ENCODE data around the gene RMRP. TPM values are rescaled to one million over a fixed set of nuclear protein-coding genes. Genes with fewer than 3 reads are reported as not detected.

Gene RMRP
- total and polyA plus RNA-seq, 9 of the 15 experiments (the other 6 are each of a cell fraction or from before 2014, with no cell fraction given): 75.7 to 89,974 (median 13,378) TPM; not detected in 3

GRCh38 chr9:35658137-35658967 is 533 bp upstream of the RMRP start, which contains the start of gene CCDC107 (continued):
- TF ChIP-seq, protein P1, sequence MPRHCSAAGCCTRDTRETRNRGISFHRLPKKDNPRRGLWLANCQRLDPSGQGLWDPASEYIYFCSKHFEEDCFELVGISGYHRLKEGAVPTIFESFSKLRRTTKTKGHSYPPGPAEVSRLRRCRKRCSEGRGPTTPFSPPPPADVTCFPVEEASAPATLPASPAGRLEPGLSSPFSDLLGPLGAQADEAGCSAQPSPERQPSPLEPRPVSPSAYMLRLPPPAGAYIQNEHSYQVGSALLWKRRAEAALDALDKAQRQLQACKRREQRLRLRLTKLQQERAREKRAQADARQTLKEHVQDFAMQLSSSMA (CRISPR knock-in tag; IDR thresholded peaks at IDR 0.05): no peak
- TF ChIP-seq RCOR1 (IDR thresholded peaks at IDR 0.05; ENCODE audit: borderline replicate concordance in 1 of 2, low read depth in 2 of 2, low read length in 2 of 2) (no peak), NR1H2 (CRISPR knock-in tag; IDR thresholded peaks at IDR 0.05) (no peak), NCOA2 (IDR thresholded peaks at IDR 0.05; ENCODE audit: partially characterized antibody in 2 of 2) (no peak), PRDM10 (IDR thresholded peaks at IDR 0.05; ENCODE audit: partially characterized antibody) (no peak), HBP1 (CRISPR knock-in tag; IDR thresholded peaks at IDR 0.05) (0 out of 2 replicates have a peak, but pooled peaks have one; percentile 46), BMI1 (IDR thresholded peaks at IDR 0.05; ENCODE audit: low read length) (no peak), AFF1 (IDR thresholded peaks at IDR 0.05; ENCODE audit: low read depth in 1 of 2, partially characterized antibody in 2 of 2) (no peak), KDM5B (IDR thresholded peaks at IDR 0.05; ENCODE audit: insufficient replicate concordance, low read depth, low read length) (peak; percentile 62), CEBPG (CRISPR knock-in tag; IDR thresholded peaks at IDR 0.05) (no peak), CEBPG (tag; conservative IDR thresholded peaks at IDR 0.05 in 1 of 2, IDR thresholded peaks at IDR 0.05 in 1 of 2) (no peak), SMARCA5 (IDR thresholded peaks at IDR 0.05) (no peak), ARID2 (IDR thresholded peaks at IDR 0.05) (no peak)
- TF ChIP-seq, protein P2, sequence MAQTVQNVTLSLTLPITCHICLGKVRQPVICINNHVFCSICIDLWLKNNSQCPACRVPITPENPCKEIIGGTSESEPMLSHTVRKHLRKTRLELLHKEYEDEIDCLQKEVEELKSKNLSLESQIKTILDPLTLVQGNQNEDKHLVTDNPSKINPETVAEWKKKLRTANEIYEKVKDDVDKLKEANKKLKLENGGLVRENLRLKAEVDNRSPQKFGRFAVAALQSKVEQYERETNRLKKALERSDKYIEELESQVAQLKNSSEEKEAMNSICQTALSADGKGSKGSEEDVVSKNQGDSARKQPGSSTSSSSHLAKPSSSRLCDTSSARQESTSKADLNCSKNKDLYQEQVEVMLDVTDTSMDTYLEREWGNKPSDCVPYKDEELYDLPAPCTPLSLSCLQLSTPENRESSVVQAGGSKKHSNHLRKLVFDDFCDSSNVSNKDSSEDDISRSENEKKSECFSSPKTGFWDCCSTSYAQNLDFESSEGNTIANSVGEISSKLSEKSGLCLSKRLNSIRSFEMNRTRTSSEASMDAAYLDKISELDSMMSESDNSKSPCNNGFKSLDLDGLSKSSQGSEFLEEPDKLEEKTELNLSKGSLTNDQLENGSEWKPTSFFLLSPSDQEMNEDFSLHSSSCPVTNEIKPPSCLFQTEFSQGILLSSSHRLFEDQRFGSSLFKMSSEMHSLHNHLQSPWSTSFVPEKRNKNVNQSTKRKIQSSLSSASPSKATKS (CRISPR knock-in tag; IDR thresholded peaks at IDR 0.05): no peak
